HG02981 (cell line): Measurements from ENCODE around the gene HYCC1.
A peak's percentile ranks its signal among the peaks of the same experiment; 100 is the strongest.
"Not testable (repeated sequence)": the region's sequence is repeated elsewhere in the genome, so short reads cannot be mapped to it uniquely, and the experiment has no call there.

ENCODE experiments used
- ATAC-seq: cut with Tn5 transposase; IDR thresholded peaks from one replicate; pipeline ENCODE4 v1.9.1; 2021; ENCODE audit warnings: mild to moderate bottlenecking, moderate library complexity; ENCODE audit not compliant: unreplicated experiment

Gene HYCC1

GRCh38 chr7:23013715-23014649 lies at the start of gene HYCC1:
Gene HYCC1 (minus strand): TSS chr7:23014130. CDS start chr7:22991111, 23,019 bp downstream.
- peak; percentile 98 for ATAC-seq

GRCh38 chr7:23062452-23062851 lies 48.5 kb upstream of the HYCC1 start:
- ATAC-seq = no peak

GRCh38 chr7:23061327-23061726 lies 47.4 kb upstream of the HYCC1 start:
- ATAC-seq = no peak

GRCh38 chr7:23058408-23059096 lies 44.6 kb upstream of the HYCC1 start:
- ATAC-seq = no peak

- peak; percentile 76 for ATAC-seq
Measured at GRCh38 chr7:23055582-23056178, 41.8 kb upstream of the HYCC1 start.

GRCh38 chr7:23051124-23051485 lies 37.2 kb upstream of the HYCC1 start:
- not testable (repeated sequence) for ATAC-seq

GRCh38 chr7:23046336-23046735 lies 32.4 kb upstream of the HYCC1 start:
- ATAC-seq = not testable (repeated sequence)

GRCh38 chr7:23045086-23045485 lies 31.2 kb upstream of the HYCC1 start:
- not testable (repeated sequence) for ATAC-seq

- no peak for ATAC-seq
Measured at GRCh38 chr7:23044581-23044980, 30.7 kb upstream of the HYCC1 start.

- no peak for ATAC-seq
Measured at GRCh38 chr7:23043441-23043840, 29.5 kb upstream of the HYCC1 start.

- not testable (repeated sequence) for ATAC-seq
Measured at GRCh38 chr7:23039674-23040073, 25.7 kb upstream of the HYCC1 start.

GRCh38 chr7:23035542-23036371 lies 21.8 kb upstream of the HYCC1 start:
- ATAC-seq = not testable (repeated sequence)

- no peak for ATAC-seq
Measured at GRCh38 chr7:23027261-23027660, 13.3 kb upstream of the HYCC1 start.

GRCh38 chr7:23026164-23026563 lies 12.2 kb upstream of the HYCC1 start:
- ATAC-seq = no peak

GRCh38 chr7:23024454-23024853 lies 10.5 kb upstream of the HYCC1 start:
- ATAC-seq = no peak

- no peak for ATAC-seq
Measured at GRCh38 chr7:23022851-23023250, 8.9 kb upstream of the HYCC1 start.

GRCh38 chr7:23022258-23022769 lies 8.4 kb upstream of the HYCC1 start:
- no peak for ATAC-seq

GRCh38 chr7:23021596-23021995 lies 7.7 kb upstream of the HYCC1 start:
- ATAC-seq = no peak

- no peak for ATAC-seq
Measured at GRCh38 chr7:23020742-23021401, 6.9 kb upstream of the HYCC1 start.

GRCh38 chr7:23018750-23019149 lies 4.8 kb upstream of the HYCC1 start:
- no peak for ATAC-seq
